Measurements from ENCODE around the gene LARGE2. TPM values are rescaled to one million over a fixed set of nuclear protein-coding genes. Genes with fewer than 3 reads are reported as not detected.
"Not testable (repeated sequence)": the region's sequence is repeated elsewhere in the genome, so short reads cannot be mapped to it uniquely, and the experiment has no call there.

The LARGE2 gene
- total RNA-seq, 1 donor = not detected

GRCh38 chr11:45902452-45903380 lies 19.7 kb upstream of the LARGE2 start:
- no peak overlapping the region for H3K4me3 ChIP-seq (ENCODE audit: low read depth, low read length)
- DNase-seq (ENCODE audit: low read depth) = no peak
- TF ChIP-seq, protein P1, sequence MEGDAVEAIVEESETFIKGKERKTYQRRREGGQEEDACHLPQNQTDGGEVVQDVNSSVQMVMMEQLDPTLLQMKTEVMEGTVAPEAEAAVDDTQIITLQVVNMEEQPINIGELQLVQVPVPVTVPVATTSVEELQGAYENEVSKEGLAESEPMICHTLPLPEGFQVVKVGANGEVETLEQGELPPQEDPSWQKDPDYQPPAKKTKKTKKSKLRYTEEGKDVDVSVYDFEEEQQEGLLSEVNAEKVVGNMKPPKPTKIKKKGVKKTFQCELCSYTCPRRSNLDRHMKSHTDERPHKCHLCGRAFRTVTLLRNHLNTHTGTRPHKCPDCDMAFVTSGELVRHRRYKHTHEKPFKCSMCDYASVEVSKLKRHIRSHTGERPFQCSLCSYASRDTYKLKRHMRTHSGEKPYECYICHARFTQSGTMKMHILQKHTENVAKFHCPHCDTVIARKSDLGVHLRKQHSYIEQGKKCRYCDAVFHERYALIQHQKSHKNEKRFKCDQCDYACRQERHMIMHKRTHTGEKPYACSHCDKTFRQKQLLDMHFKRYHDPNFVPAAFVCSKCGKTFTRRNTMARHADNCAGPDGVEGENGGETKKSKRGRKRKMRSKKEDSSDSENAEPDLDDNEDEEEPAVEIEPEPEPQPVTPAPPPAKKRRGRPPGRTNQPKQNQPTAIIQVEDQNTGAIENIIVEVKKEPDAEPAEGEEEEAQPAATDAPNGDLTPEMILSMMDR (IDR thresholded peaks at IDR 0.05; ENCODE audit: insufficient read depth, low read depth, low read length) = no peak

GRCh38 chr11:45904309-45904915 lies 18.0 kb upstream of the LARGE2 start:
- TF ChIP-seq, protein P1 (IDR thresholded peaks at IDR 0.05; ENCODE audit: insufficient read depth, low read depth, low read length) = no peak
- no peak overlapping the region for H3K4me3 ChIP-seq (ENCODE audit: low read depth, low read length)
- DNase-seq (ENCODE audit: low read depth) = no peak

GRCh38 chr11:45905095-45905494 lies 17.4 kb upstream of the LARGE2 start:
- no peak for DNase-seq (ENCODE audit: low read depth)
- H3K4me3 ChIP-seq (ENCODE audit: low read depth, low read length) = no peak overlapping the region
- TF ChIP-seq, protein P1 (IDR thresholded peaks at IDR 0.05; ENCODE audit: insufficient read depth, low read depth, low read length) = no peak

DNA sequence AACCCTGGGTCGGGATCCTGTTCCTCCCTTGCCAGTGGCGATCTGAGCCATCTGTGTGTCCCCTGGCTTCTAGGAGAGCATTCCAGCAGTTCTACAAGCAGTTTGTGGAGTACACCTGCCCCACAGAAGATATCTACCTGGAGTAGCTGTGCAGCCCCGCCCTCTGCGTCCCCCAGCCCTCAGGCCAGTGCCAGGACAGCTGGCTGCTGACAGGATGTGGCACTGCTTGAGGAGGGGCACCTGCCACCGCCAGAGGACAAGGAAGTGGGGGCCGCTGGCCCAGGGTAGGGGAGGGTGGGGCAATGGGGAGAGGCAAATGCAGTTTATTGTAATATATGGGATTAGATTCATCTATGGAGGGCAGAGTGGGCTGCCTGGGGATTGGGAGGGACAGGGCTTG lies 16.9 kb upstream of the LARGE2 start:
- DNase-seq (ENCODE audit: low read depth); H3K4me3 ChIP-seq (ENCODE audit: low read depth, low read length): not testable (repeated sequence)

GRCh38 chr11:45906096-45906682 lies 16.3 kb upstream of the LARGE2 start:
- DNase-seq (ENCODE audit: low read depth) = no peak

DNA sequence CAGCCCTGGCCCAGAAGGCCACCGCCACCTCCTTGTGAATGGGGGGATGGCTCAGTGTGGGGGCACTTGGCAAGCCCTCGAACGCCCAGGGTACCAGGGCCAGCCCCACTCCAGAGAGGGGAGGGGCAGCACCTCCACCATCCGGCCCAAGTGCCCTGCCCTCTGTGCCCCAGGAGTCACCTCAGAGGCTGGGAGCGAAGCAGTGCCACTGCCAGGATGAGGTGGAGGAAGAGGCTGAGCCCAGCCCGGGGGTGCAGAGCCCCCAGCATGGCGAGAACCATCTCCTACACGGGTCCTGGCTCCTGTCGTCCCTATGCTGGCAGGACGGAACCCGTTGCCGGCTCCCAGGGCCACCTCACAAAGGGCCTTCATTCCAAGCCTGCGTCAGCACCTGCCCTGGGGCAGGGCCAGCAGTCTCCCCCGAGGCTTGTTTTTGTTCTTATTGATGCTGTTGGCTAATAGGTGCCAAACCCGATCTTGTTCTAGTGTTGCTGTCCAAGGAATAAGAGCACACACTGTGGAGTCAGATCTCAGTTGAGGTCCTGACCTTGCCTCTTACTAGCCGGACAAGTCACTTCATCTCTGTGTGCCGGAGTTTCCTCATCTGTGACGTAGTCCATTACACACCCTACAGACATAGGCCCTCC lies 15.4 kb upstream of the LARGE2 start, which contains the start of gene FREY1:
TSS of gene FREY1 (minus strand) at position 307 of the 647 bp plus-strand sequence. CDS start at position 281, 26 bp downstream.
- TF ChIP-seq, protein P1 (IDR thresholded peaks at IDR 0.05; ENCODE audit: insufficient read depth, low read depth, low read length) = no peak
- no peak within 1 kb of the TSS for H3K4me3 ChIP-seq (ENCODE audit: low read depth, low read length)
- no peak for DNase-seq (ENCODE audit: low read depth)

More at GRCh38 chr11:45906096-45906682, 16.3 kb upstream of the LARGE2 start:
- no peak overlapping the region for H3K4me3 ChIP-seq (ENCODE audit: low read depth, low read length)
- TF ChIP-seq, protein P1 (IDR thresholded peaks at IDR 0.05; ENCODE audit: insufficient read depth, low read depth, low read length) = no peak
